CD1c-positive myeloid dendritic cell (primary cell): ENCODE data around the gene TUBB3.
"Not testable (repeated sequence)": the region's sequence is repeated elsewhere in the genome, so short reads cannot be mapped to it uniquely, and the experiment has no call there.

Source experiments
- DNase-seq: peaks from one replicate; pipeline ENCODE4 v3.0.0-alpha.2; 2016; ENCODE audit errors: extremely low spot score

The TUBB3 gene

GRCh38 chr16:89918453-89919347 lies 4.4 kb upstream of the TUBB3 start, which contains the start of gene MC1R:
MC1R (plus strand) TSS chr16:89918862; CDS start chr16:89919259, 397 bp downstream.
- no peak for DNase-seq

- DNase-seq: no peak
Measured at GRCh38 chr16:89919535-89920406, 3.4 kb upstream of the TUBB3 start.

- DNase-seq: no peak
Measured at GRCh38 chr16:89920723-89921122, 2.4 kb upstream of the TUBB3 start.

DNA sequence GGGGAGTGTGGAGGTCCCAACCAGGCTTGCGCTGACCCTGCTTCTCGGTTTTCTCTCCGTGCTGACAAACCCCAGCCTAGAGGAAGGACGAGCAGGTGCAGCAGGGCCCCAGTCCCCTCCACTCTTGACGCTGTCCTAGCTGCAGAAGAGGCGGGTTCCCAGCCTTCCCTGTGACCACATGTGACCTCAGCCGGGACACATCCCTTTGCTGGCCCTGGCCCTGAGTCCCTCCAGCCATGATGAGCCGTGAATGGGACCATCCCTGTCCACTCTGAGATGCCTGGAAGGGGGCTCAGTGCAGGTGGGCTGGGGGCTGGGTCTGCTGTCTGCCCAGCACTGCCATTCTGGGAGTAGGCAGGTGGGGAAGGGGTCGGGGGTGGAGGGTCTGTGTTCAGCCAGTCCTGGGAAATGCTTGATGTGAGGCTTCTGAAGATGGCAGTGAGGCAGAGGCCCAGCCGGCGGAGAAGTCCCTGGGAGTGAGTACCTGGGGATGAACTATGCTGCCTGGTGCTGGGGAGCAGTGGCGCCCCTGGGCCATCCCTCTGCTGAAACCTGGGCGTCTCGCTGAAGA lies 1.9 kb upstream of the TUBB3 start:
- no peak for DNase-seq

DNA sequence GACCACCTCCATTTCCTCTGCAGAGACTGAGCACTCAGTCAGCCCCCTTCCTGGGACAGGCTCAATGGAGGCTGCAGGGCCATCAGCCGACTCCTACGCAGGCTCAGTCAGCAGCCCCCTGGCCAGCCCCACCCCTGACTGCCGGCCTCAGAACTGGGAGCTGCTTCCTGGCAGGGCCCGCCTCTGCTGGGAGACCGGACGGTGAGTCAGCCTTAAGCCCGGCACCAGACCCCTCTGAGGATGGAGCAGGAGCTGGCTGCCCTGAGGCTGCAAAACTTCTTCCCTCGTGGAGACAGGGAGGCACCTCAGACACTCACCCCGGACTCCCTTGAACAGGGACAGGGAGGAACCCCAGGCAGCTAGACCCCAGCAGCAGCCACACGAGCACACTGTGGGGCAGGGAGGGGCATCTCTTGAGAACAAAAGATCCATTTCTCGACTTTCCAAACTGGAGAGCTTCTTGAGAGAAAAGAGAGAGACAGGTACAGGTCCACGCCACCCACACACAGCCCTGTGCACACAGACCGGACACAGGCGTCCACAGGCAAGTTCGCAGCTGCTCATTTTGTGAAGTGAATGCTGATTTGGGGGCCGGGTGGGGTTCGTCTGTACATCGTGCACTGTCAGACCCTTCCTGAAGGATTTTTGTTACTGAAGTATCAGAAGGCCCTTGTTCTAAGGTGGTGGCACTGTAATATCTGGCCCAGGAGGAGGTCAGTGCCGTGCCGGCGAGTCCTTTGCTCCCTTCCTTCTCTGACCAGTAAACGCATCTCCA lies 1.3 kb upstream of the TUBB3 start:
- peak; percentile 59 for DNase-seq

DNA sequence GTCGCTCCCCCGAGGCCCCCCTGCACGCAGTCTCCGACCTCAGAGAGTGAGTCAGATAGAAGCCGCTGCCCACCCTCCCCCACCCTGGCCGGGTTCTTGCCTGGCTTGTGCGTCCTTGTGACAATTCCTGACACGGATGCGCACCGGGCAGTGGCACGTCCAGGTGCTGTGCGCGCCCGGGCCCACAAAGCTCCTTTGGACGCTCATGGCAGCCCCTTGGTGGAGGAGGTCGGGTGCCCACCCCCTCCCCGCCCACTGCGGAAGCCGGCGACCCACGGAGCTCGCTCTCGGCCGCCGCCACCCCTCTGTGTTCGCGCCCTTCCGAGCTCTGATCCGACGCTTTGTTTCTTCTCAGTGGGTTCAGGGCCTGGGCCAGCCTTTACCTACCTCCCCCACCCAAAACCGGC lies 662 bp upstream of the TUBB3 start:
- peak; percentile 68 for DNase-seq

DNA sequence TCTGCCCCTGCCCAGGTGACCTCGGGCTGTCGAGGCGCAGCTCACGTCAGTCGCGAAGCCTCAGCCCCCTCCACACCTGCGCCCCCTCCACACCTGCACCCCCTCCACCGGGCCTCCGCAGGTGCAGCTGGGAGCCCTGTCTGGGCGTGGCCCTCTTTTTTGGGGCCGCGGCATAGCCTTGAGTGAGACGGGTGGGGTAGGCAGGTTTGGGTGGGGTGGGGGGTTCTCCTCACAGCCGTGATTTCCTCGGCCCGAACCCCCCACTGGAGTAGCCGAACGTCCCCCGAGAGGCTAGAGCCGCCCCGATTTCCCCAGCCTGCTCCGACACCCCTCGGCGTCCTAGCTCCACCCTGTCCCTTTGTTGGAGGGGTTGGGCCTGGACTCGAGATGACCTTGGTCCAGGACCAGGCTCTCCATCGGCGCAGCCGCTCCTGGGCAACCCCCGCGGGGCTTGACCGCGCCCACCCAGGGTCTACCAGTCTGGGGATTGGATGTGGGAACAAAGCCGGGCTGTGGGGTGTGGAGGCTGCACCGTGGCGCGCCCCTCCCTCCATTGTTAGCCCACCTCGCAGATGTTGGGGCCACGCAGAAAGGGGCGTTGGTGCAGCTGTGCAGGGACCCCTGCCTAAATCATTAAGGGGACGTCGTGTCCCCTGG lies 626 bp downstream of the TUBB3 start:
- DNase-seq: no peak

DNA sequence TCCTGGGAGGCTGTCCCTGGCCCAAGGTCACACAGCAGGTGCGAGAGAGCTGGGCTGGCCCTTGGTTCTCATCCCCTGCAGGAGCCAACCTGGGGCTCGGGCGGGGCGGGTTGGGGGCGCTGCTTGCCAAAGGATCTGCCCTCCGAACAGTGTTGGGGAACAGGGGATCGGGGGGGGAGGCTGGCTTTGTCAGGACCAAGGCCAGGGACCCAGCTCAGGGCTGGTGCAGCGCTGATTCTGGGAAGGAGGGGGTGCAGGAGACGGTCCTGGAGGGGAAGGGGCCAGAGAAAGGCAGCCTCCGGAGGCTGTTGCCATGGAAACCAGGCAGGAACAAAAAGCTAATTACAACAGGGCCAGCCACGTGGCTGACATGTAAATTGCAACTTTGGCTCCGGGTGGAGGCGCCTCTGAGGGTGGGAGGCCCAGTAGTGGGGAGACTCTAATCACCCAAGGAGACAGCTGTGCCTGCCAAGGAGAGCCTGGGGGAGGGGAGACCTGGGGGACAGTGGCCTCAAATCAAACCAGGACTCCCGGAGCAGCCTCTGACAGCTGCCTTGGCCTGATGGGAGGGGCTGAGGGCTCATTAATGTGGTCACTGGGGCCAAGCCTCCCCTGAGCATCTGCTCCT lies 1.3 kb downstream of the TUBB3 start:
- peak; percentile 48 for DNase-seq

GRCh38 chr16:89924925-89925307 lies 1.8 kb downstream of the TUBB3 start:
- DNase-seq: no peak

DNA sequence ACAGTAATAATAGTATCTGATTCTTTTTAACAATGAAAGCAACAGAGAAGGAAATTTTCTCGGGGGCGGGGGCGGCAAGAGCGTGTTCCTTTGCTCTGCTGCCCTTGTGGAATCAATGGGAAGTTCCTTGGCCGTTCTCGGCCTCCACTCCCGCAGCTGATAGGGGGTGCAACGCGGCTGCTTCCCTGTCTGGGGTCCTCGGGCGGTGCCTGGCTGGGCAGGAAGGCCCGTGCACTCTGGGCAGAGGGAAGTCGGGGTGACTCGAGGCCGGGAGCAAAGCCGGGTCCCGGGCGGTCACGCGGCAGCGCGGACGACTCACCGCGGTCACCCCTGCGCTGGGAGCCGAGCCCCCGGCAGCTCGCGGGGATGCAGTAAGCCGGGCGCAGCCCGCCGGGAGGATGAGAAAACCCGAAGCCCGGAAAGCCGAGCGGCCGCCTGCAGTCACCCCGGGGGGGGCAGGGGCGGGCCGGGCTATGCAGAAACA lies 2.5 kb downstream of the TUBB3 start:
- peak; percentile 68 for DNase-seq

GRCh38 chr16:89931305-89931896 lies 8.3 kb downstream of the TUBB3 start:
- no peak for DNase-seq

- DNase-seq: no peak
Measured at GRCh38 chr16:89931964-89932363, 8.8 kb downstream of the TUBB3 start.

DNA sequence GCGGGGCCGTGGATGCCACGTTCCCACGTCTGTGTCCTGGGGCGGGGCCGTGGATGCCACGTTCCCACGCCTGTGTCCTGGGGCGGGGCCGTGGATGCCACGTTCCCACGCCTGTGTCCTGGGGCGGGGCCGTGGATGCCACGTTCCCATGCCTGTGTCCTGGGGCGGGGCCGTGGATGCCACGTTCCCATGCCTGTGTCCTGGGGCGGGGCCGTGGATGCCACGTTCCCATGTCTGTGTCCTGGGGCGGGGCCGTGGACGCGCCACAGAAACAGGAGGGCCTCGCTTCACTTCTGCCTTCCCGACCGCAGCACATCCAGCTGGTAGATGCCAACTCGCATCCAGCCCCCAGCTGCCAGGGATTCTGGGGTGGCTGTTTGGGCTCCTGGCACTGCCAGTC lies 10.9 kb downstream of the TUBB3 start:
- DNase-seq: not testable (repeated sequence)

- DNase-seq: no peak
Measured at GRCh38 chr16:89934611-89935553, 11.7 kb downstream of the TUBB3 start.

DNA sequence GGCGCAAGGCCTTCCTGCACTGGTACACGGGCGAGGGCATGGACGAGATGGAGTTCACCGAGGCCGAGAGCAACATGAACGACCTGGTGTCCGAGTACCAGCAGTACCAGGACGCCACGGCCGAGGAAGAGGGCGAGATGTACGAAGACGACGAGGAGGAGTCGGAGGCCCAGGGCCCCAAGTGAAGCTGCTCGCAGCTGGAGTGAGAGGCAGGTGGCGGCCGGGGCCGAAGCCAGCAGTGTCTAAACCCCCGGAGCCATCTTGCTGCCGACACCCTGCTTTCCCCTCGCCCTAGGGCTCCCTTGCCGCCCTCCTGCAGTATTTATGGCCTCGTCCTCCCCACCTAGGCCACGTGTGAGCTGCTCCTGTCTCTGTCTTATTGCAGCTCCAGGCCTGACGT lies 12.5 kb downstream of the TUBB3 start:
- DNase-seq: not testable (repeated sequence)

GRCh38 chr16:89936034-89936433 lies 12.9 kb downstream of the TUBB3 start:
- no peak for DNase-seq

DNA sequence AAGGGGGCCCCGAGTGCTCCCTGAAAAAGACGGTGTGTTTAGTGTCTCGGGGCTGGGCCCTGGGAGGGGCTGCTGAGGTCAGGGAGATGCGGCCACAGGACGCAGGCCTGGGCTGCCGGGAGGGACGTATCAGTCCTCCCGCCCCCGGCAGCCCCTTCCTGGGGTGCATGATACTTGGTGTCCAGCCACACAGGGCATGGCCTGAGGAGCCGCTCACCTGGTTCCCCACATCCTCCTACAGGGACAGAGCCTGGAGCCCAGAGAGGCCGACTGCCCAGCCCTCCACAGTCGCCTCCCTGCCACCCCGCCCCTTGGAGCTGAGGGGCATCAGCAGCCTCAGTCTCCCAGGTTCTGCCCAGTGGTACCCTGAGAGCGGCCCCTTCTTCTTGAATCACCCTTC lies 13.4 kb downstream of the TUBB3 start:
- no peak for DNase-seq

DNA sequence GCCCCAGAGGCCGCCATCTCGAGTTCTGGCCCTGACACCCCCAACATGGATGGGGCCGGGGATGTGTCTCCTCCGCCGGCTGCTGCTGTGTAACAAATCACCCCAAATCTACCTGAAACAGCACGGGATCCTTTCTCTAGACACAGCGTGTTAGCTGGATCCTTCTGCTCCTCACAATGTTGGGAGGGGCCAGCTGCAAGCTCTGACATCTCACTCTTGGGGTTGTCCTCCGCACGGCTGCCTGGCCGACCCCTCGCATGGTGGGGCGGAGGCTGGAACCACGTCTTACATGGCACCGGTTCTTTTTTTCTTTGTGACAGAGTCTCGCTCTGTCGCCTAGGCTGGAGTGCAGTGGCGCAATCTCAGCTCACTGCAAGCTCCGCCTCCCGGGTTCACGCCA lies 13.8 kb downstream of the TUBB3 start:
- DNase-seq: no peak
